Thyroid gland (tissue), 4 donors: ENCODE results near the gene ACAA2.

Source experiments
- POLR2A ChIP-seq, 2 donors: fragments of 450-650 bp; IDR thresholded peaks; one replicate each; pipeline ENCODE4 v1.6.1; 2017; ENCODE audit warnings: antibody characterized with exemption in 2 of 2, mild to moderate bottlenecking in 2 of 2, moderate library complexity in 1 of 2
- TF ChIP-seq, protein P1 (sequence below), 6 experiments: fragments of 200-600 bp in 3 of 6; fragments of 450-650 bp in 3 of 6; sonication (generic) in 3 of 6; IDR thresholded peaks; one replicate each; pipeline ENCODE4 v1.5.1; 2016 to 2019; ENCODE audit warnings: antibody characterized with exemption in 6 of 6, mild to moderate bottlenecking in 2 of 6, inconsistent platforms in 1 of 6, moderate library complexity in 1 of 6

DNA sequence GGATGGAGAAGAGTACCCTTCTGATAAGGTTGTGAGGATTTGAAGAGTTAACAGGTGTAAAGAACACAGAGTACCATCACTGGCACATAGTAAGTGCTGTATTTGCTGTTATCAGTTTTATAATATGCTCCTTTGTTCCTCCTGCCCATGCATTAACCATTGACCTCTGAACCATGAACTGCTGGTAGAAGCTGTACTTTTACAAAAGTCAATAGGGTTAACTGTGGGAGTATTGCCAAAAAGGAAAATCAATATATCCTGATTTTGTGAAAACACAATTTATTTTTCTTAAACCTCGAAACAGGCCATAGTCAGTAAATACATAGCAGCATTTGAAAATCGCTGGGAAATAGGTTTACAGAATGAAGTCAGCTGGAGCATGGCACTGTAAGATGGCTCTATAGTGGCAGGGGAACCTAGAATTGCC, 18.9 kb upstream of the ACAA2 start:
- TF ChIP-seq, protein P1, sequence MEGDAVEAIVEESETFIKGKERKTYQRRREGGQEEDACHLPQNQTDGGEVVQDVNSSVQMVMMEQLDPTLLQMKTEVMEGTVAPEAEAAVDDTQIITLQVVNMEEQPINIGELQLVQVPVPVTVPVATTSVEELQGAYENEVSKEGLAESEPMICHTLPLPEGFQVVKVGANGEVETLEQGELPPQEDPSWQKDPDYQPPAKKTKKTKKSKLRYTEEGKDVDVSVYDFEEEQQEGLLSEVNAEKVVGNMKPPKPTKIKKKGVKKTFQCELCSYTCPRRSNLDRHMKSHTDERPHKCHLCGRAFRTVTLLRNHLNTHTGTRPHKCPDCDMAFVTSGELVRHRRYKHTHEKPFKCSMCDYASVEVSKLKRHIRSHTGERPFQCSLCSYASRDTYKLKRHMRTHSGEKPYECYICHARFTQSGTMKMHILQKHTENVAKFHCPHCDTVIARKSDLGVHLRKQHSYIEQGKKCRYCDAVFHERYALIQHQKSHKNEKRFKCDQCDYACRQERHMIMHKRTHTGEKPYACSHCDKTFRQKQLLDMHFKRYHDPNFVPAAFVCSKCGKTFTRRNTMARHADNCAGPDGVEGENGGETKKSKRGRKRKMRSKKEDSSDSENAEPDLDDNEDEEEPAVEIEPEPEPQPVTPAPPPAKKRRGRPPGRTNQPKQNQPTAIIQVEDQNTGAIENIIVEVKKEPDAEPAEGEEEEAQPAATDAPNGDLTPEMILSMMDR (IDR thresholded peaks at IDR 0.05), result no peak
- TF ChIP-seq POLR2A (IDR thresholded peaks at IDR 0.05), result no peak
